WTC11 (cell line): ENCODE results near the gene LRIG1. TPM values are rescaled to one million over a fixed set of nuclear protein-coding genes. Genes with fewer than 3 reads are reported as not detected.

Experiments
- ATAC-seq: fragments of 200-7000 bp; cut with Tn5 transposase; 2 replicates; pipeline ENCODE4 v1.10.0; 2021; ENCODE audit warnings: mild to moderate bottlenecking, moderate library complexity
- CTCF ChIA-PET: fragments of 300-600 bp; sonication (Branson Sonifier 250); formaldehyde crosslinking; loops from one replicate; lab custom pipeline; 2021; ENCODE audit warnings: antibody characterized with exemption; lab: Charles Lee
- POLR2A ChIA-PET: fragments of 350-600 bp; sonication (Branson Sonifier 250); formaldehyde crosslinking; loops from one replicate; lab custom pipeline; 2021; ENCODE audit warnings: antibody characterized with exemption; lab: Charles Lee
- DNase-seq: peaks from one replicate; pipeline ENCODE4 v3.0.0; 2021; ENCODE audit warnings: low spot score
- H3K27ac Mint-ChIP-seq: 2 replicates; pipeline ENCODE4 v1.8.0; 2021; ENCODE audit warnings: mixed read lengths
- H3K27me3 Mint-ChIP-seq: 2 replicates; pipeline ENCODE4 v1.8.0; 2021; ENCODE audit warnings: low read depth, mild to moderate bottlenecking, moderate library complexity, mixed read lengths
- H3K36me3 Mint-ChIP-seq: 2 replicates; pipeline ENCODE4 v1.8.0; 2021; ENCODE audit warnings: mixed read lengths
- H3K4me1 Mint-ChIP-seq: 2 replicates; pipeline ENCODE4 v1.8.0; 2022; ENCODE audit warnings: mixed read lengths
- H3K4me3 Mint-ChIP-seq: 2 replicates; pipeline ENCODE4 v1.8.0; 2021; ENCODE audit warnings: mild to moderate bottlenecking, moderate library complexity, mixed read lengths
- H3K9me3 Mint-ChIP-seq: 2 replicates; pipeline ENCODE4 v1.8.0; 2021; ENCODE audit warnings: mixed read lengths
- CREB1 ChIP-seq: sonication (generic); formaldehyde crosslinking; IDR thresholded peaks from 2 replicates; pipeline ENCODE4 v1.8.0; 2023; ENCODE audit warnings: mild to moderate bottlenecking, missing genetic modification reagents
- FOXK1 ChIP-seq: sonication (generic); formaldehyde crosslinking; IDR thresholded peaks from 2 replicates; pipeline ENCODE4 v1.8.0; 2022; ENCODE audit warnings: mild to moderate bottlenecking, moderate library complexity, missing genetic modification reagents
- GTF2I ChIP-seq: fragments of 250-450 bp; sonication (Bioruptor Pico); conservative IDR thresholded peaks from 2 replicates; pipeline ENCODE4 v1.4.0; 2021; ENCODE audit warnings: mild to moderate bottlenecking
- MYBL2 ChIP-seq: sonication (generic); formaldehyde crosslinking; IDR thresholded peaks from 2 replicates; pipeline ENCODE4 v1.8.1; 2023; ENCODE audit warnings: mild to moderate bottlenecking, moderate library complexity, missing genetic modification reagents
- NFYB ChIP-seq: sonication (generic); formaldehyde crosslinking; conservative IDR thresholded peaks from 2 replicates; pipeline ENCODE4 v1.8.0; 2022; ENCODE audit warnings: low read depth, missing genetic modification reagents
- NR2C2 ChIP-seq: sonication (generic); formaldehyde crosslinking; IDR thresholded peaks from 2 replicates; pipeline ENCODE4 v1.8.0; 2022; ENCODE audit warnings: mild to moderate bottlenecking, missing genetic modification reagents
- OVOL2 ChIP-seq: fragments of 250-450 bp; sonication (Bioruptor Pico); IDR thresholded peaks from 2 replicates; pipeline ENCODE4 v1.9.0; 2021; ENCODE audit warnings: mild to moderate bottlenecking, borderline replicate concordance
- SMAD3 ChIP-seq: sonication (generic); formaldehyde crosslinking; IDR thresholded peaks from 2 replicates; pipeline ENCODE4 v1.8.0; 2022; ENCODE audit warnings: missing genetic modification reagents, mild to moderate bottlenecking, borderline replicate concordance
- SMAD4 ChIP-seq: sonication (generic); formaldehyde crosslinking; IDR thresholded peaks from 2 replicates; pipeline ENCODE4 v1.8.0; 2022; ENCODE audit warnings: mild to moderate bottlenecking, missing genetic modification reagents
- TEAD1 ChIP-seq: sonication (generic); formaldehyde crosslinking; IDR thresholded peaks from 2 replicates; pipeline ENCODE4 v1.8.0; 2022; ENCODE audit warnings: mild to moderate bottlenecking, missing genetic modification reagents
- TEAD4 ChIP-seq: sonication (generic); formaldehyde crosslinking; IDR thresholded peaks from 2 replicates; pipeline ENCODE4 v1.8.0; 2022; ENCODE audit warnings: mild to moderate bottlenecking, missing genetic modification reagents
- ZBTB21 ChIP-seq: sonication (generic); formaldehyde crosslinking; IDR thresholded peaks from 2 replicates; pipeline ENCODE4 v1.8.1; 2023; ENCODE audit warnings: mild to moderate bottlenecking, missing genetic modification reagents, borderline replicate concordance
- ZNF396 ChIP-seq: fragments of 250-450 bp; sonication (Bioruptor Pico); IDR thresholded peaks from 2 replicates; pipeline ENCODE4 v1.8.0; 2021; ENCODE audit warnings: mild to moderate bottlenecking, moderate library complexity, borderline replicate concordance
- ZNF423 ChIP-seq: fragments of 250-450 bp; sonication (Bioruptor Pico); IDR thresholded peaks from 2 replicates; pipeline ENCODE4 v2.1.2; 2022; ENCODE audit warnings: mild to moderate bottlenecking, moderate library complexity
- total RNA-seq: library from RNA; stranded (reverse); gene quantifications from 3 replicates; pipeline ENCODE4 v1.2.3, GENCODE V29; 2021
- TF ChIP-seq, protein P1 (sequence below): sonication (generic); formaldehyde crosslinking; IDR thresholded peaks from 2 replicates; pipeline ENCODE4 v1.8.1; 2023; ENCODE audit warnings: mild to moderate bottlenecking, missing genetic modification reagents, moderate library complexity
- TF ChIP-seq, protein P2 (sequence below): fragments of 250-450 bp; sonication (Bioruptor Pico); IDR thresholded peaks from 2 replicates; pipeline ENCODE4 v1.9.0; 2021; ENCODE audit warnings: moderate library complexity, mild to moderate bottlenecking, inconsistent platforms, borderline replicate concordance
- TF ChIP-seq, protein P3 (sequence below): sonication (generic); formaldehyde crosslinking; IDR thresholded peaks from 2 replicates; pipeline ENCODE4 v1.8.0; 2022; ENCODE audit warnings: mild to moderate bottlenecking, missing genetic modification reagents
- TF ChIP-seq, protein P4 (sequence below): sonication (generic); formaldehyde crosslinking; IDR thresholded peaks from 2 replicates; pipeline ENCODE4 v1.8.0; 2022; ENCODE audit warnings: missing genetic modification reagents

Gene LRIG1
- total RNA-seq, 1 experiment from 2014 or later: 105 TPM

DNA sequence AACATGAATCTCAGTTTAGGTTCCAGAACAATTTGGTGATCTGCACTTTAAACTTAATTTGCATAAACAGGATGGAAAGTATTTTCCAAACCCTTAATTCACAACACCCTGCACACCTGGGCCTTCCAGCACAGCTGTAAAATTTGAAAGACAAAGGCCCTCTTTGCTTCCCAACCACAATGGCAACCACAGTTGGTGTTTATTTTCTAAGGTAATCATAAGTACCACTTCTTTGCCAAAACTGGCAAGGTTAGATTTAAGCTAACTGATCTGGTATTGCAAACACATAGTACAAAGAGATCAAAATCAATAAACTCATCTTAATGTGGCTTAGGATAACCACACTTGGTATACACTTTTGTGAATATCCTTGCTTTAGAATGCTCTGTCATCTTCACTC, 4.1 kb downstream of the LRIG1 start:
- TF ChIP-seq FOXK1 (CRISPR knock-in tag): peak; percentile 57; the same call in 1 of the 2 replicates
- TF ChIP-seq, protein P1, sequence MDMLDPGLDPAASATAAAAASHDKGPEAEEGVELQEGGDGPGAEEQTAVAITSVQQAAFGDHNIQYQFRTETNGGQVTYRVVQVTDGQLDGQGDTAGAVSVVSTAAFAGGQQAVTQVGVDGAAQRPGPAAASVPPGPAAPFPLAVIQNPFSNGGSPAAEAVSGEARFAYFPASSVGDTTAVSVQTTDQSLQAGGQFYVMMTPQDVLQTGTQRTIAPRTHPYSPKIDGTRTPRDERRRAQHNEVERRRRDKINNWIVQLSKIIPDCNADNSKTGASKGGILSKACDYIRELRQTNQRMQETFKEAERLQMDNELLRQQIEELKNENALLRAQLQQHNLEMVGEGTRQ (CRISPR knock-in tag): no peak
- H3K36me3 Mint-ChIP-seq: peaks cover 3% of the 10 kb centered on the region
- DNase-seq: no peak
- H3K27me3 Mint-ChIP-seq: no peaks in the 10 kb centered on the region
- ChIA-PET CTCF (interaction anchor here (0.5 to 2.2 kb wide), 8 partner anchors 15 to 325 kb away, joined by 3 to 7 read pairs (median 4); no protein-coding TSS in a partner anchor), POLR2A (interaction anchor here (1.2 to 2.0 kb wide), 3 partner anchors 13 to 54 kb away, joined by 3 to 7 read pairs (median 6); no protein-coding TSS in a partner anchor)
- peaks cover 78% of the 10 kb centered on the region for H3K4me1 Mint-ChIP-seq
- ATAC-seq: no peak
- no peaks in the 10 kb centered on the region for H3K9me3 Mint-ChIP-seq
- H3K27ac Mint-ChIP-seq: peak overlapping the region; percentile 99
- H3K4me3 Mint-ChIP-seq: peak overlapping the region; percentile 95

DNA sequence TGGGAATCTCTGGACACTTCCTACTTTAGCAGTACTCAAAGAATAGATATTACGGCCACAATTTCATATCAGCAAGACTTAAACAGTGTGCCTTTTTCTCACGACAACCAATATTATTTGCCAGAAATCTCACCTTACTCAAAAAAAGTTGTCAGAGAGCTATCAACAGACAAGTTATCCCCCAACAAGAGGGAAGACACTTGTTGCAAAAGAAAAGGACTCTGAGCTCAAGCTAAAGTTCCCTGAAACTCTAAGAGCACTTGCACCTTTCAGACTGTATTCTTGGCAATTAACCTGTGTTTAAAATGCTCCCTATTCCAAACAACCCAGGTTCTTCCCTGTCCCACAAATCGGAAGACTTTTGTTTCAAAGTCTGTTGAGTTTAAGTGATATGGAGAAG, 4.5 kb downstream of the LRIG1 start:
- Mint-ChIP-seq H3K4me3 (peak overlapping the region; percentile 95), H3K27ac (peak overlapping the region; percentile 99), H3K27me3 (no peaks in the 10 kb centered on the region), H3K4me1 (peaks cover 79% of the 10 kb centered on the region), H3K9me3 (no peaks in the 10 kb centered on the region), H3K36me3 (peaks cover 3% of the 10 kb centered on the region)
- POLR2A ChIA-PET: interaction anchor here (0.7 to 2.0 kb wide), 4 partner anchors 13 to 77 kb away, joined by 3 to 7 read pairs (median 4); no protein-coding TSS in a partner anchor
- TF ChIP-seq OVOL2: no peak
- no peak for TF ChIP-seq TEAD4 (CRISPR knock-in tag)
- TF ChIP-seq, protein P2, sequence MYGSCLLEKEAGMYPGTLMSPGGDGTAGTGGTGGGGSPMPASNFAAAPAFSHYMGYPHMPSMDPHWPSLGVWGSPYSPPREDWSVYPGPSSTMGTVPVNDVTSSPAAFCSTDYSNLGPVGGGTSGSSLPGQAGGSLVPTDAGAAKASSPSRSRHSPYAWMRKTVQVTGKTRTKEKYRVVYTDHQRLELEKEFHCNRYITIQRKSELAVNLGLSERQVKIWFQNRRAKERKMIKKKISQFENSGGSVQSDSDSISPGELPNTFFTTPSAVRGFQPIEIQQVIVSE (CRISPR knock-in tag): no peak
- TF ChIP-seq SMAD3 (CRISPR knock-in tag): no peak
- TF ChIP-seq, protein P3, sequence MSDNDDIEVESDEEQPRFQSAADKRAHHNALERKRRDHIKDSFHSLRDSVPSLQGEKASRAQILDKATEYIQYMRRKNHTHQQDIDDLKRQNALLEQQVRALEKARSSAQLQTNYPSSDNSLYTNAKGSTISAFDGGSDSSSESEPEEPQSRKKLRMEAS: no peak
- DNase-seq: no peak
- ATAC-seq: no peak
- CTCF ChIA-PET: interaction anchor here (0.5 to 2.2 kb wide), 9 partner anchors 14 to 326 kb away, joined by 3 to 7 read pairs (median 4); no protein-coding TSS in a partner anchor

DNA sequence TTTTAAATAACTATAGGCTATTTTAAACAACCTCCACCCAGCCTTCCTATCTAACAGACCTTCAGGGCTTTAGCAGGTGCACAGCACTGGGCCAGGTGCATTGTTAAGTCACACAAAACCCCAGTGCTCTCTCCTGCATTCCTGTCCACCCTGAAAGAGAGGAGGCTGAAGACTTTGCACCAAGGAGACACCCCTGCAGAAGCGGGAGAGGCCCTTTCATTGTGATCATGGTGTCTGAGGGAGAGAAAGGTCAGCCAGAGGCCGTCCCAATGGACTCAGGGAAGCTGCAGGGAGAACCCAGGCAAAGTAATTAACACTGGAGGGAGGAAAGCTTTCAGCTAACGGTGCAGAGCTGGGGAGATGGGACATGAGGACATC, 5.2 kb downstream of the LRIG1 start:
- Mint-ChIP-seq H3K9me3 (no peaks in the 10 kb centered on the region), H3K27me3 (no peaks in the 10 kb centered on the region), H3K27ac (peak overlapping the region; percentile 99), H3K36me3 (peaks cover 3% of the 10 kb centered on the region), H3K4me3 (peak overlapping the region; percentile 95), H3K4me1 (peaks cover 82% of the 10 kb centered on the region)
- TF ChIP-seq, protein P4, sequence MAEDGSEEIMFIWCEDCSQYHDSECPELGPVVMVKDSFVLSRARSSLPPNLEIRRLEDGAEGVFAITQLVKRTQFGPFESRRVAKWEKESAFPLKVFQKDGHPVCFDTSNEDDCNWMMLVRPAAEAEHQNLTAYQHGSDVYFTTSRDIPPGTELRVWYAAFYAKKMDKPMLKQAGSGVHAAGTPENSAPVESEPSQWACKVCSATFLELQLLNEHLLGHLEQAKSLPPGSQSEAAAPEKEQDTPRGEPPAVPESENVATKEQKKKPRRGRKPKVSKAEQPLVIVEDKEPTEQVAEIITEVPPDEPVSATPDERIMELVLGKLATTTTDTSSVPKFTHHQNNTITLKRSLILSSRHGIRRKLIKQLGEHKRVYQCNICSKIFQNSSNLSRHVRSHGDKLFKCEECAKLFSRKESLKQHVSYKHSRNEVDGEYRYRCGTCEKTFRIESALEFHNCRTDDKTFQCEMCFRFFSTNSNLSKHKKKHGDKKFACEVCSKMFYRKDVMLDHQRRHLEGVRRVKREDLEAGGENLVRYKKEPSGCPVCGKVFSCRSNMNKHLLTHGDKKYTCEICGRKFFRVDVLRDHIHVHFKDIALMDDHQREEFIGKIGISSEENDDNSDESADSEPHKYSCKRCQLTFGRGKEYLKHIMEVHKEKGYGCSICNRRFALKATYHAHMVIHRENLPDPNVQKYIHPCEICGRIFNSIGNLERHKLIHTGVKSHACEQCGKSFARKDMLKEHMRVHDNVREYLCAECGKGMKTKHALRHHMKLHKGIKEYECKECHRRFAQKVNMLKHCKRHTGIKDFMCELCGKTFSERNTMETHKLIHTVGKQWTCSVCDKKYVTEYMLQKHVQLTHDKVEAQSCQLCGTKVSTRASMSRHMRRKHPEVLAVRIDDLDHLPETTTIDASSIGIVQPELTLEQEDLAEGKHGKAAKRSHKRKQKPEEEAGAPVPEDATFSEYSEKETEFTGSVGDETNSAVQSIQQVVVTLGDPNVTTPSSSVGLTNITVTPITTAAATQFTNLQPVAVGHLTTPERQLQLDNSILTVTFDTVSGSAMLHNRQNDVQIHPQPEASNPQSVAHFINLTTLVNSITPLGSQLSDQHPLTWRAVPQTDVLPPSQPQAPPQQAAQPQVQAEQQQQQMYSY: no peak
- TF ChIP-seq GTF2I (CRISPR knock-in tag) (no peak), SMAD4 (CRISPR knock-in tag) (peak; percentile 35; the same call in 1 of the 2 replicates), TEAD1 (CRISPR knock-in tag) (peak; percentile 61; the same call in 1 of the 2 replicates), ZBTB21 (CRISPR knock-in tag) (no peak), MYBL2 (CRISPR knock-in tag) (no peak), CREB1 (CRISPR knock-in tag) (no peak), ZNF396 (no peak), ZNF423 (CRISPR knock-in tag) (peak; percentile 9; the same call in 1 of the 2 replicates), NFYB (no peak), NR2C2 (CRISPR knock-in tag) (no peak)
- TF ChIP-seq, protein P3: 0 out of 2 replicates have a peak, but pooled peaks have one; percentile 42
- TF ChIP-seq, protein P1 (CRISPR knock-in tag): no peak
- DNase-seq (peak; percentile 54), ATAC-seq (peak; percentile 69)
- ChIA-PET POLR2A (interaction anchor here (0.6 to 2.0 kb wide), 5 partner anchors 9 to 78 kb away, joined by 3 to 7 read pairs (median 3); no protein-coding TSS in a partner anchor), CTCF (interaction anchor here (1.0 to 2.2 kb wide), 9 partner anchors 14 to 327 kb away, joined by 3 to 7 read pairs (median 4); no protein-coding TSS in a partner anchor)
